Gastrocnemius medialis (tissue), 4 donors: ENCODE data around the gene PRM2. TPM values are rescaled to one million over a fixed set of nuclear protein-coding genes. Genes with fewer than 3 reads are reported as not detected.
"Not testable (repeated sequence)": the region's sequence is repeated elsewhere in the genome, so short reads cannot be mapped to it uniquely, and the experiment has no call there.

Experiments used
- ATAC-seq, 2 donors: fragments of 150-250 bp; one replicate each; pipeline ENCODE4 v1.9.1; 2016
- DNase-seq, 2 donors: peaks; one replicate each; pipeline ENCODE4 v3.0.0-alpha.2; 2019
- H3K27ac ChIP-seq, 4 donors: fragments of 200-600 bp; sonication (generic); 1 replicate in 1 of 4; 2 replicates in 3 of 4; pipeline ENCODE4 v1.5.1; 2016 to 2018; ENCODE audit warnings: mild to moderate bottlenecking in 2 of 4, moderate library complexity in 1 of 4
- H3K27me3 ChIP-seq, 3 donors: fragments of 200-600 bp; sonication (generic) in 2 of 3; 1 replicate in 1 of 3; 2 replicates in 2 of 3; pipeline versions ENCODE4 v1.5.1 to v1.6.0; 2016 to 2019; ENCODE audit warnings: mild to moderate bottlenecking in 1 of 3, moderate library complexity in 1 of 3
- H3K36me3 ChIP-seq, 2 donors: fragments of 200-600 bp; sonication (generic) in 1 of 2; one replicate each; pipeline ENCODE4 v1.5.1; 2017 to 2018
- H3K4me1 ChIP-seq, 2 donors: fragments of 200-600 bp; sonication (generic) in 1 of 2; one replicate each; pipeline ENCODE4 v1.5.1; 2016 to 2017; ENCODE audit warnings: mild to moderate bottlenecking in 2 of 2
- H3K4me3 ChIP-seq, 4 donors: fragments of 200-600 bp; sonication (generic) in 3 of 4; 1 replicate in 1 of 4; 2 replicates in 3 of 4; pipeline ENCODE4 v1.5.1; 2016 to 2019; ENCODE audit warnings: mild to moderate bottlenecking in 2 of 4
- H3K9me3 ChIP-seq, 3 donors: fragments of 200-600 bp; sonication (generic) in 2 of 3; 1 replicate in 1 of 3; 2 replicates in 2 of 3; pipeline ENCODE4 v1.5.1; 2016 to 2019
- CTCF ChIP-seq, 5 experiments: fragments of 450-650 bp in 3 of 5; fragments of 200-600 bp in 2 of 5; sonication (generic) in 2 of 5; IDR thresholded peaks in 4 of 5; conservative IDR thresholded peaks in 1 of 5; 1 replicate in 4 of 5; 2 replicates in 1 of 5; pipeline ENCODE4 v1.5.1; 2016 to 2019; ENCODE audit warnings: antibody characterized with exemption in 5 of 5, mild to moderate bottlenecking in 3 of 5, moderate library complexity in 3 of 5
- POLR2A ChIP-seq, 2 donors: fragments of 450-650 bp; IDR thresholded peaks; one replicate each; pipeline ENCODE4 v1.6.1; 2017; ENCODE audit warnings: antibody characterized with exemption in 2 of 2, mild to moderate bottlenecking in 2 of 2, moderate library complexity in 2 of 2
- in situ Hi-C, 4 donors: fragments of 200-750 bp; cut with MboI; loops; one replicate each; pipeline versions ENCODE4 v1.15.0 to v1.8.0; 2017; ENCODE audit warnings: low sequenced_read_pairs in 4 of 4
- intact Hi-C: fragments of 100-400 bp; cut with DNase I; formaldehyde crosslinking; loops from one replicate; pipeline ENCODE4 v1.15.1; 2023; ENCODE audit warnings: low total_unique reads
- total RNA-seq, 4 donors: library from RNA; depleted of rRNA; stranded (reverse); fragments of >200 nt; gene quantifications; one replicate each; pipeline versions ENCODE4 v1.1.0 to v1.2.3, GENCODE V29; 2016

PRM2 gene
- total RNA-seq, 4 donors from 2014 or later: not detected

- in situ Hi-C loops: no loop called here
Measured at GRCh38 chr16:11299865-11300559, 23.7 kb upstream of the PRM2 start.

GRCh38 chr16:11298950-11299547 lies 22.8 kb upstream of the PRM2 start:
- H3K27ac ChIP-seq, H3K4me3 ChIP-seq, DNase-seq, ATAC-seq, H3K27me3 ChIP-seq, H3K9me3 ChIP-seq, H3K36me3 ChIP-seq, intact Hi-C loops, in situ Hi-C loops: not testable (repeated sequence)
- peaks cover 9 to 14% of the 10 kb centered on the region in 2 donors for H3K4me1 ChIP-seq

More at GRCh38 chr16:11299865-11300559, 23.7 kb upstream of the PRM2 start:
- H3K4me1 ChIP-seq: peaks cover 9 to 14% of the 10 kb centered on the region in 2 donors
- TF ChIP-seq POLR2A (IDR thresholded peaks at IDR 0.05) (no peak), CTCF (IDR thresholded peaks at IDR 0.05 in 4 of 5, conservative IDR thresholded peaks at IDR 0.05 in 1 of 5) (no peak)
- ATAC-seq: no peak
- H3K27ac ChIP-seq: no peak overlapping the region
- H3K27me3 ChIP-seq: no peaks in the 10 kb centered on the region
- no peaks in the 10 kb centered on the region for H3K9me3 ChIP-seq
- no peak for DNase-seq
- no peaks in the 10 kb centered on the region for H3K36me3 ChIP-seq
- intact Hi-C loops: no loop called here
- H3K4me3 ChIP-seq: no peak overlapping the region

DNA sequence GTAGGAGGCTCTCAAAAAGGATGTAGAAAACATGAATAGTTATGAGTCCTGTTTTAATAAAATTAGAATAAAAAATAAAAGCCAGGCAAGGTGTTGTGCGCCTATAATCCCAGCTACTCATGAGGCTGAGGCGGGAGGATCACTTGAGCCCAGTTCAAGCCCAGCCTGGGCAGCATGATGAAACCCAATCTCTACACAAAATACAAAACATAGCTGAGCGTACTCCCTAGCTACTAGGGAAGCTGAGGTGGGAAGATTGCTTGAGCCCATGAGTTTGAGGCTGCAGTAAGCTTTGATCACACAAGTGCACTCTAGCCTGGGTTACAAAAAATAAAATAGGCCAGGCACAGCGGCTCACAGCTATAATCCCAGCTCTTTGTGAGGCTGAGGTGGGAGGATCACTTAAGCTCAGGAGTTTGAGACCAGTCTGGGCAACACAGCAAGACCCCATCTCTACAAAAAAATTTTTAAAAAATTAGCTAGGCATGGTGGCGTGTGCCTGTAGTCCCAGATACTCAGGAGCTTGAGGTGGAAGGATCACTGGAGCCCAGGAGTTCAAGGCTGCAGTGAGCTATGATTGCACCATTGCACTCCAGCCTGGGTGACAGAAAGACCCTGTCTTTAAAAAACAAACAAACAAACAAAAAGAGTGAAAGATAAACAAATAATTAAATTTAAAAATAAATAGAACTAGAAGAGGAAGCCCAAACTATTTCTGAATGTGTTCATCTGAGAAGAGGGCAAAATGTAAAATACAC lies 22.0 kb upstream of the PRM2 start:
- Histone ChIP-seq H3K9me3 (no peaks in the 10 kb centered on the region), H3K27ac (no peak overlapping the region), H3K4me3 (no peak overlapping the region), H3K36me3 (no peaks in the 10 kb centered on the region), H3K4me1 (peaks cover 9 to 14% of the 10 kb centered on the region in 2 donors), H3K27me3 (no peaks in the 10 kb centered on the region)
- in situ Hi-C loops (no loop called here), intact Hi-C loops (no loop called here)
- TF ChIP-seq CTCF (IDR thresholded peaks at IDR 0.05 in 4 of 5, conservative IDR thresholded peaks at IDR 0.05 in 1 of 5) (no peak), POLR2A (IDR thresholded peaks at IDR 0.05) (no peak)
- ATAC-seq (no peak), DNase-seq (no peak)

GRCh38 chr16:11297492-11298142 lies 21.3 kb upstream of the PRM2 start:
- TF ChIP-seq POLR2A (IDR thresholded peaks at IDR 0.05): no peak
- peak in 1 of 5 experiments; percentile 27 for TF ChIP-seq CTCF (IDR thresholded peaks at IDR 0.05 in 4 of 5, conservative IDR thresholded peaks at IDR 0.05 in 1 of 5)
- in situ Hi-C loops (no loop called here), intact Hi-C loops (no loop called here)
- DNase-seq: peak; percentile 63 to 67
- H3K27ac ChIP-seq: no peak overlapping the region
- no peaks in the 10 kb centered on the region for H3K9me3 ChIP-seq
- no peaks in the 10 kb centered on the region for H3K36me3 ChIP-seq
- ATAC-seq: peak; percentile 87 to 90
- peaks cover 9 to 14% of the 10 kb centered on the region in 2 donors for H3K4me1 ChIP-seq
- peak overlapping the region in 3 of 4 donors; percentile 12 to 17 (median 13) for H3K4me3 ChIP-seq
- H3K27me3 ChIP-seq: no peaks in the 10 kb centered on the region
